B cell (primary cell): Measurements from ENCODE around the gene CFAP74.

Experiments
- CTCF ChIP-seq: fragments of 200-600 bp; IDR thresholded peaks from one replicate; pipeline ENCODE4 v1.8.0; 2022; ENCODE audit warnings: antibody characterized with exemption, mild to moderate bottlenecking
- EZH2 ChIP-seq: IDR thresholded peaks from 2 replicates; pipeline ENCODE4 v1.6.1; 2012; ENCODE audit warnings: borderline replicate concordance, low read depth, mild to moderate bottlenecking, moderate library complexity, low read length; ENCODE audit not compliant: insufficient read depth, poor library complexity, severe bottlenecking

- TF ChIP-seq CTCF (no peak), EZH2 (no peak)
These were observed 60.6 kb downstream of the CFAP74 start for GRCh38 chr1:1942753-1943656.
